Ascending aorta (tissue), 2 donors: Measurements from ENCODE around the gene IBTK. TPM values are rescaled to one million over a fixed set of nuclear protein-coding genes. Genes with fewer than 3 reads are reported as not detected.

Experiments used
- DNase-seq, 2 donors: peaks; one replicate each; pipeline ENCODE4 v3.0.0-alpha.2; 2019; ENCODE audit warnings: low spot score in 2 of 2
- H3K27ac ChIP-seq, 2 donors: fragments of 200-600 bp; sonication (generic); one replicate each; pipeline ENCODE4 v1.5.1; 2016 to 2017; ENCODE audit warnings: mild to moderate bottlenecking in 1 of 2
- H3K27me3 ChIP-seq: fragments of 200-600 bp; sonication (generic); one replicate; pipeline ENCODE4 v1.5.1; 2017
- H3K36me3 ChIP-seq, 2 donors: fragments of 200-600 bp; sonication (generic); one replicate each; pipeline ENCODE4 v1.5.1; 2016
- H3K4me1 ChIP-seq, 2 donors: fragments of 200-600 bp; sonication (generic); one replicate each; pipeline ENCODE4 v1.5.1; 2016 to 2017; ENCODE audit warnings: mild to moderate bottlenecking in 1 of 2
- H3K4me3 ChIP-seq, 2 donors: fragments of 200-600 bp; sonication (generic); one replicate each; pipeline ENCODE4 v1.5.1; 2016 to 2017; ENCODE audit warnings: mild to moderate bottlenecking in 1 of 2
- H3K9me3 ChIP-seq, 2 donors: fragments of 200-600 bp; sonication (generic); one replicate each; pipeline ENCODE4 v1.5.1; 2016
- CTCF ChIP-seq, 3 experiments: fragments of 200-600 bp in 2 of 3; fragments of 450-650 bp in 1 of 3; sonication (generic) in 2 of 3; IDR thresholded peaks; one replicate each; pipeline ENCODE4 v1.5.1; 2016 to 2019; ENCODE audit warnings: antibody characterized with exemption in 3 of 3, mild to moderate bottlenecking in 1 of 3, moderate library complexity in 1 of 3
- intact Hi-C: fragments of 100-400 bp; cut with DNase I; formaldehyde crosslinking; loops from one replicate; pipeline ENCODE4 v1.15.1; 2023
- total RNA-seq: library from RNA; depleted of rRNA; stranded (reverse); fragments of >200 nt; gene quantifications from one replicate; pipeline ENCODE4 v1.1.0, GENCODE V29; 2016

IBTK gene
- total RNA-seq, 1 donor from 2014 or later, result 8.8 TPM

DNA sequence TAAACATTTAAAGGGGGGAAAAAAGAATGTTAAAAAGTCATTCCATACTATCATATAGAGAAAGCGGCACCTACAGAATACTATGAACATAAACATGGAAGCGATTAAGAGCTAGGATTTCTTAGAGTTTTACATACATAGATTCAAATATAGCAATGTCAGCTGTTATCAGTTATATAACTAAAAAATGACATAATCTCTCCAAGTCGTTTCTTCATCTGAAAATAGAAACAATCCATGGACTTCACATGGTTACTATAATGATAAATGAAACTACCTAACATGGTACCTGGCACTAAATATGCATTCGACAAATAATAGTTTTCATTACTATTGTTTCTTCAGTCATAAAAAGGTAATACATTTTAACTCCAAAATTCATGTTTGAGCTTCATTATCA, 3.7 kb downstream of the IBTK start:
- no peaks in the 10 kb centered on the region for H3K27me3 ChIP-seq
- peaks cover 0 to 9% of the 10 kb centered on the region in 2 donors for H3K4me1 ChIP-seq
- H3K9me3 ChIP-seq, result no peaks in the 10 kb centered on the region
- intact Hi-C loops, result no loop called here
- H3K36me3 ChIP-seq, result peaks cover 5 to 9% of the 10 kb centered on the region in 2 donors
- no peak overlapping the region for H3K4me3 ChIP-seq
- no peak for TF ChIP-seq CTCF (IDR thresholded peaks at IDR 0.05)
- DNase-seq, result no peak
- no peak overlapping the region for H3K27ac ChIP-seq

- intact Hi-C loops, result no loop called here
- Histone ChIP-seq H3K27me3 (no peaks in the 10 kb centered on the region), H3K36me3 (peaks cover 8 to 16% of the 10 kb centered on the region in 2 donors), H3K4me3 (peak overlapping the region in 1 of 2 donors; percentile 11), H3K27ac (no peak overlapping the region), H3K9me3 (no peaks in the 10 kb centered on the region), H3K4me1 (no peaks in the 10 kb centered on the region)
- no peak for TF ChIP-seq CTCF (IDR thresholded peaks at IDR 0.05)
- no peak for DNase-seq
These were observed 7.4 kb downstream of the IBTK start for GRCh38 chr6:82240186-82240585.

DNA sequence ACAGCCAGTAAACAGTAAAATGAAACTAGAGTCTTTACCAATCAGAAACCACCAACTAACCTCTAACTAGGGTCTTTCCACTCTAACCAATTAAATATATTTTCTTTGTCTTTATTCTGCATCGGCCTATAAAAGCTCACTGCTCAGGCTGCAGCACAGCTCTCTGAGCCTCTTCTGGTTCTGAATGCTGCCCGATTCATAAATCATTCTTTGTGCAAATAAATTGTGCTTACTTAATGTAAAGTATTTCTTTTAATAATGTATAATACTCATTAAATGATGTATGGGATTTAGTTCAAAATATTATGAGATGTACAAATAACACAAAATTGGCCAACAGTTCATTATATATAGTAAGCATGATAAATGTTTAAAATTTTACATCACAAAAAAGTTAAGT, 7.9 kb downstream of the IBTK start:
- H3K9me3 ChIP-seq, result no peaks in the 10 kb centered on the region
- H3K4me3 ChIP-seq, result no peak overlapping the region
- H3K27ac ChIP-seq, result no peak overlapping the region
- peaks cover 13 to 19% of the 10 kb centered on the region in 2 donors for H3K36me3 ChIP-seq
- intact Hi-C loops, result no loop called here
- no peak for TF ChIP-seq CTCF (IDR thresholded peaks at IDR 0.05)
- no peaks in the 10 kb centered on the region for H3K4me1 ChIP-seq
- no peak for DNase-seq
- no peaks in the 10 kb centered on the region for H3K27me3 ChIP-seq

DNA sequence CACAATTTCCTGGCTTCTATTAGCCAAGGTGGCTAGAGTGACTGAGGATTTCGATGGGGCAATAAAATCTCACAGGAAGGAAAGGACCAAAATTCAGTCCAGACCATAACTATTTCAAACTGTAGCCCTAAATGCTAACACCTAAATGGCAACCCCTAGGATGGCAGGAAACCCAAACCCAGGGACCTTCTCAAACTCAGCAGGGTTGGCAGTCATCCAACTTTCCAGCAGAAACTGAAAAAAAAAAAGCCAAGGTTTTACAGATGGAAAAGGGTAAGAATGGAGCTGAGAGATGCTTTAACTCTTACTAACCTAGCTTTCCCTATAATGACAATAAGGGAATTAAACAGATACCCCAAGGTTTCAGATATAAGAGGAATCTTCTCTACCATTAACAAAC, 10.5 kb downstream of the IBTK start:
- H3K4me3 ChIP-seq, result no peak overlapping the region
- H3K9me3 ChIP-seq, result no peaks in the 10 kb centered on the region
- no peak for DNase-seq
- no peak overlapping the region for H3K27ac ChIP-seq
- no peak for TF ChIP-seq CTCF (IDR thresholded peaks at IDR 0.05)
- H3K27me3 ChIP-seq, result no peaks in the 10 kb centered on the region
- H3K4me1 ChIP-seq, result no peaks in the 10 kb centered on the region
- intact Hi-C loops, result no loop called here
- peaks cover 17 to 43% of the 10 kb centered on the region in 2 donors for H3K36me3 ChIP-seq

GRCh38 chr6:82227770-82228169, 19.8 kb downstream of the IBTK start:
- Histone ChIP-seq H3K4me1 (no peaks in the 10 kb centered on the region), H3K27ac (no peak overlapping the region), H3K4me3 (no peak overlapping the region), H3K36me3 (peaks cover 30 to 55% of the 10 kb centered on the region in 2 donors), H3K27me3 (no peaks in the 10 kb centered on the region), H3K9me3 (no peaks in the 10 kb centered on the region)
- DNase-seq, result no peak
- no peak for TF ChIP-seq CTCF (IDR thresholded peaks at IDR 0.05)
- intact Hi-C loops, result no loop called here

GRCh38 chr6:82220167-82220566, 27.4 kb downstream of the IBTK start:
- Histone ChIP-seq H3K9me3 (no peaks in the 10 kb centered on the region), H3K27me3 (no peaks in the 10 kb centered on the region), H3K36me3 (peaks cover 47 to 78% of the 10 kb centered on the region in 2 donors), H3K27ac (no peak overlapping the region), H3K4me3 (no peak overlapping the region), H3K4me1 (no peaks in the 10 kb centered on the region)
- intact Hi-C loops, result no loop called here
- no peak for TF ChIP-seq CTCF (IDR thresholded peaks at IDR 0.05)
- DNase-seq, result no peak
